NT2/D1 (cell line): ENCODE measurements around the gene BBX.

Experiments
- DNase-seq: peaks from one replicate; pipeline ENCODE4 v3.0.0-alpha.2; 2011; ENCODE audit warnings: low read depth, low spot score
- H3K27me3 ChIP-seq: 2 replicates; pipeline ENCODE4 v1.6.0; 2011; ENCODE audit warnings: mild to moderate bottlenecking; ENCODE audit not compliant: insufficient read length, insufficient read depth
- H3K36me3 ChIP-seq: 2 replicates; pipeline ENCODE4 v1.6.1; 2011; ENCODE audit warnings: mild to moderate bottlenecking, low read length, mixed read lengths; ENCODE audit not compliant: insufficient read depth, insufficient read length
- H3K4me1 ChIP-seq: 2 replicates; pipeline ENCODE4 v1.5.1; 2011; ENCODE audit not compliant: insufficient read depth, insufficient read length
- H3K4me3 ChIP-seq: 2 replicates; pipeline ENCODE4 v1.5.1; 2011; ENCODE audit warnings: low read depth; ENCODE audit not compliant: insufficient read length
- H3K9ac ChIP-seq: 2 replicates; pipeline ENCODE4 v1.6.0; 2011; ENCODE audit warnings: low read depth; ENCODE audit not compliant: insufficient read length
- H3K9me3 ChIP-seq: 2 replicates; pipeline ENCODE4 v1.5.1; 2011; ENCODE audit warnings: mild to moderate bottlenecking, low read length; ENCODE audit not compliant: insufficient read depth
- SUZ12 ChIP-seq: IDR thresholded peaks from 2 replicates; pipeline ENCODE4 v1.6.1; 2011; ENCODE audit not compliant: insufficient read length, insufficient read depth; ENCODE audit errors: extremely low read depth
- YY1 ChIP-seq: IDR thresholded peaks from 2 replicates; pipeline ENCODE4 v1.6.1; 2011; ENCODE audit not compliant: insufficient read length, insufficient read depth
- ZNF274 ChIP-seq: IDR thresholded peaks from 2 replicates; pipeline ENCODE4 v1.6.1; 2011; ENCODE audit warnings: mild to moderate bottlenecking, low read depth, low read length

Gene BBX

DNA sequence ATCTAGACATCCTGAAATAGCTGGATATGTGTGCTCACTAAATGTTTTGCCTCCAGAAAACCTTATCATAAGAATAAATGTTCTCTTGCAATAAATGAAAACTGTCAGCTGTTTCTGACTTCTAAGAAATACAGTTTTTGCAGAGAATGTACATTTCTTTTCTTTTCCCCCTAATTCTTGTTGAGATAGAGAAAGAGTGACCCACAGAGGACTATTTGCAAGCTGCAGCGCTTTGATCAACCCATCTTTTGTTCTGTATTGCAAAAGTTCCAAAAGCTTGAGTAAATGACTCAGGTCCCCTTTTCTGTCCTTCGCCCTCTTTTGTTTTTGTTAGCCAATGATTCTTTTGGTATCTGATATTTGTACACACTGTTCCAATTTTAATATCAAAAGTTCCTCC, 141.9 kb downstream of the BBX start:
- no peak for DNase-seq
- no peak overlapping the region for H3K9ac ChIP-seq
- no peak overlapping the region for H3K4me3 ChIP-seq
- H3K9me3 ChIP-seq = no peaks in the 10 kb centered on the region
- no peaks in the 10 kb centered on the region for H3K36me3 ChIP-seq
- H3K4me1 ChIP-seq = no peaks in the 10 kb centered on the region
- no peak for TF ChIP-seq YY1
- TF ChIP-seq ZNF274 = no peak
- no peak for TF ChIP-seq SUZ12
- no peaks in the 10 kb centered on the region for H3K27me3 ChIP-seq

DNA sequence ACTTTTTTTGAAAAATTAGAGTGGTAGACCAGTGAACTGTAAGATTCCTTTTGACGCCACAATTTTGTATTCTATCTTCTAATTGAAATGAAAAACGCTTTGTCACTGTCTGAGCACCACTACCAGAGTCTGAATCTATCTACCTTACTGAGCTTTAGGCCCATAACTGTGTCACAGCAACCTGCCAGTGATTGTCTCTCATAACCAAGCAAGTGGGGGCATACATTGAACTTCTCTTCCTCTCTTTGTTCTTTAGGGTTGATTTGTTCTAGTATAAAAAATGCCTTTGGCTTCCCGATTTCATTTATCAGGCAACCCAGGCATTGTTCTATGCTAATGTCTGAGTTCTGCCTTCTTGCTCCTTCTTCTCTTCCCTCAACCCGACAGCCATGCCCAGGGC, 142.6 kb downstream of the BBX start:
- Histone ChIP-seq H3K4me3 (no peak overlapping the region), H3K36me3 (no peaks in the 10 kb centered on the region), H3K9me3 (no peaks in the 10 kb centered on the region), H3K9ac (no peak overlapping the region), H3K4me1 (no peaks in the 10 kb centered on the region), H3K27me3 (no peaks in the 10 kb centered on the region)
- no peak for TF ChIP-seq YY1
- TF ChIP-seq ZNF274 = no peak
- no peak for TF ChIP-seq SUZ12
- no peak for DNase-seq

DNA sequence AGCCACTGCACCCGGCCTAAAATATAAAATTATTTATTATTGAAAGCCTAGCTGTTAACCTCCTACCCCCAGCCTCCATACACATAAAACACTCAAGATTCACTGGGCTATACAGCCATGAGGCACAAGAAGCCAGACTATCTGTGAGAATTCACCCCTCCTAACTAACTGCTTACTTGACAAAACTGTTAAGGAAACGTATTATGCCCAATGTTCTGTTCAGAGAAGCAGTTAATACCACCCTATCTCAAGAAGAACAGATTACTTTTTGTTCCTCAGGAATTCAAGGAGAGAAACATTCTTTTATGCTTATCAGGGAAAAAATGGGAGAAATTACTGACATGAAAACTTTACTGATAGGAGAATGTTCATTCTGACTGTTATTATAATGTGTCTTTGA, 144.1 kb downstream of the BBX start:
- Histone ChIP-seq H3K27me3 (no peaks in the 10 kb centered on the region), H3K4me3 (no peak overlapping the region), H3K36me3 (no peaks in the 10 kb centered on the region), H3K9me3 (no peaks in the 10 kb centered on the region), H3K4me1 (no peaks in the 10 kb centered on the region), H3K9ac (no peak overlapping the region)
- DNase-seq = no peak
- TF ChIP-seq YY1 = no peak
- no peak for TF ChIP-seq SUZ12
- TF ChIP-seq ZNF274 = no peak

DNA sequence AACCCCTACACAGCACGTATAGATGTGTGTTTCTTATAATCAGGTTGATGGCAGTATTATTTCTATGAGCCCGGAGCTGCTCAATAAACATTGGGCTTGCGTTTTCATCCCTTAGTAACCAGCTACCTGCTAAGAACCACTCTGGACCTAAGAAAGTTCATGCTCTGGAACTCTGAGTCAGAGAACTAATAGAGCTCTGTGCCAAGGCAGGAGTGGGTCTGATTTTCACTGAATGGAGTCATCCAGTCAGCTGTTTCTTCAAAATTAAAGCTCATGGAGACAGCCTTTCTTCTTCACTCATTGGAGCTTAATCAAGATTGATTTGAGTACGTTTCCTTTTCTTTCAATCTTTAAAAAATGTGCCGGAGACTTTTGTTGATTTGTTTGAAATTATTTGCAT, 145.7 kb downstream of the BBX start:
- DNase-seq = no peak
- no peaks in the 10 kb centered on the region for H3K36me3 ChIP-seq
- H3K9ac ChIP-seq = no peak overlapping the region
- no peaks in the 10 kb centered on the region for H3K9me3 ChIP-seq
- TF ChIP-seq YY1 = no peak
- no peak for TF ChIP-seq ZNF274
- no peak for TF ChIP-seq SUZ12
- no peaks in the 10 kb centered on the region for H3K27me3 ChIP-seq
- H3K4me3 ChIP-seq = no peak overlapping the region
- no peaks in the 10 kb centered on the region for H3K4me1 ChIP-seq

DNA sequence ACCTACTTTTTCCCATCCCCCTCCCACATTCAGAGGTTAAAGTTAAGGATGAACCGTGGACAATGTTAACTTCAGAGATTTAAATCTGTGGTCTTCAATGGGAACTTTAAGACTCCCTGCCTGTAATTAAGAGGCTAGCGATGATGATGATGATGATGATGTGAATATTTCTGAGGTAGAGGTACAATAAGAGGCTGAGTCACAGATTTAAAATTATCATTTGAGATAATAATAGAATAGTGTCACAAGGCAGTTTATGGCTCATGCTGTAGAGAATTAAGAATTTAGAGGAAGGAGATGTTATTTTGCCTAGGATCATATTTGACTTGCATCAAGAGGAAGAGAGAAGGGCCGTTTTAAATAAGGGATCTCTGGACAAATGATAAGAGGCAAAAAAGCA, 146.2 kb downstream of the BBX start:
- Histone ChIP-seq H3K4me1 (no peaks in the 10 kb centered on the region), H3K36me3 (no peaks in the 10 kb centered on the region), H3K9me3 (no peaks in the 10 kb centered on the region), H3K4me3 (no peak overlapping the region), H3K9ac (no peak overlapping the region), H3K27me3 (no peaks in the 10 kb centered on the region)
- TF ChIP-seq SUZ12 = no peak
- no peak for TF ChIP-seq YY1
- TF ChIP-seq ZNF274 = no peak
- DNase-seq = no peak

DNA sequence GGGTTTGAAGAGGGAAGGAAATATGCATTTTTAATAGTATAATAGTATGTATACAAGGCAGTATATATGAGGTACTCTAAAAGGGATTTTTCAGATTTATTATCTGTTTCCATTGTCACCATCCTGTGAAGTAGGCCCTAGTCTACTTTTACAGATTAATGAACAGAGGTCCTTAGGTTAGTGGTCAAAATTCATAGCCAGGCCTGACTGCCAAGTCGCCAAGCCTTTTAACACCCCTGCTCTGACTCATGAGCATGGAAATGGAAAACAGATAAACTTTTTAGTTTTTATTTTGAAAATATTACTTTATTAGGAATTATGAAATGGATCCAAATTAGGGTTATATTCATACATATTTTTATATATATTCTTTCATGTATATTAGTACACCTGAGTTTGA, 146.9 kb downstream of the BBX start:
- Histone ChIP-seq H3K4me3 (no peak overlapping the region), H3K9ac (no peak overlapping the region), H3K9me3 (no peaks in the 10 kb centered on the region), H3K27me3 (no peaks in the 10 kb centered on the region), H3K4me1 (no peaks in the 10 kb centered on the region), H3K36me3 (no peaks in the 10 kb centered on the region)
- no peak for DNase-seq
- TF ChIP-seq SUZ12 (no peak), ZNF274 (no peak), YY1 (no peak)

DNA sequence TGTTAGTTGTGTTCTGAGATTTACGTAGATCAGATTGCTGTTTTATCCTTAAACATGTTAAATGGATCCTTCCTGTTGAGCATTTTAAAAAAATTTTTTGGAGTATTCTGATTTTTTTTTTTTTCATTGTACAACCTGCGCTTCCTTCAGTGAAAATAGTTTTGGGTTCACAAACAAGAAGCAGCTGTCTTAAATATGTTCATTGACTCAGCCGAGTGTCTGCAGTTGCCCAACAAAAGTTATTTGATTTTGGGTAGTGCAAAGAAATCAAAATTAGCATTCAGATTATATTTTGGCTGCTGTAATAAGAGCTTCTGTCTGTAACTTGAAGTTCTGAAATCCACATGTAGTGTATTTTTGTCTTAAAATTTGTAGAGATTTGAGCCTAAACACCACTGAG, 148.2 kb downstream of the BBX start:
- no peak for DNase-seq
- TF ChIP-seq YY1 (no peak), SUZ12 (no peak)
- no peaks in the 10 kb centered on the region for H3K36me3 ChIP-seq
- H3K4me3 ChIP-seq = no peak overlapping the region
- no peaks in the 10 kb centered on the region for H3K27me3 ChIP-seq
- H3K9ac ChIP-seq = no peak overlapping the region
- no peaks in the 10 kb centered on the region for H3K9me3 ChIP-seq
- H3K4me1 ChIP-seq = no peaks in the 10 kb centered on the region

DNA sequence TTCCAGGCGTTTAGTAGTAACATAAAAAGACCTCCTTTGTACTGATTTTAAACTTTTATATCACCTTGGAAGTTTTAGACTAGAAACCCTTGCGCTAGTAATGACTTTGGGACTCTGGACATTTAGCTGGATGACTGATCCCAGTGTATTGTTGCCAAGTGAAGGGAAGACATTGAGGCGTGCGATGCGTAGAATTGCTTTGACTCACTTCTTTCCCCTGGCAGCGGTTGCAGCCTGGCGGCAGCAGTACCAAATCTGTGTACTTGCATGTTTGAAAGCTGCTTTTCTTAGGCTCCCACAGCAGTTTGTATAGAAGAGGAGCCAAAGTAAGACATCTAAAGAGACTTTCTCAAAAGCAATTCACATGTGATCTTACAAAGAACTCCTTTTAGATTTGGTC, 151.6 kb downstream of the BBX start:
- no peak overlapping the region for H3K4me3 ChIP-seq
- no peaks in the 10 kb centered on the region for H3K9me3 ChIP-seq
- no peak overlapping the region for H3K9ac ChIP-seq
- no peaks in the 10 kb centered on the region for H3K4me1 ChIP-seq
- no peaks in the 10 kb centered on the region for H3K36me3 ChIP-seq
- TF ChIP-seq SUZ12 = no peak
- TF ChIP-seq YY1 = no peak
- TF ChIP-seq ZNF274 = no peak
- DNase-seq = no peak
- no peaks in the 10 kb centered on the region for H3K27me3 ChIP-seq
